IPS-NIHi11 (cell line): ENCODE measurements around the gene RHOC.

Source experiments
- DNase-seq: peaks from one replicate; pipeline ENCODE4 v3.0.0; 2012; ENCODE audit warnings: mixed read lengths, low spot score

The RHOC gene

GRCh38 chr1:112702067-112702395 is 4.9 kb downstream of the RHOC start:
- no peak for DNase-seq

DNA sequence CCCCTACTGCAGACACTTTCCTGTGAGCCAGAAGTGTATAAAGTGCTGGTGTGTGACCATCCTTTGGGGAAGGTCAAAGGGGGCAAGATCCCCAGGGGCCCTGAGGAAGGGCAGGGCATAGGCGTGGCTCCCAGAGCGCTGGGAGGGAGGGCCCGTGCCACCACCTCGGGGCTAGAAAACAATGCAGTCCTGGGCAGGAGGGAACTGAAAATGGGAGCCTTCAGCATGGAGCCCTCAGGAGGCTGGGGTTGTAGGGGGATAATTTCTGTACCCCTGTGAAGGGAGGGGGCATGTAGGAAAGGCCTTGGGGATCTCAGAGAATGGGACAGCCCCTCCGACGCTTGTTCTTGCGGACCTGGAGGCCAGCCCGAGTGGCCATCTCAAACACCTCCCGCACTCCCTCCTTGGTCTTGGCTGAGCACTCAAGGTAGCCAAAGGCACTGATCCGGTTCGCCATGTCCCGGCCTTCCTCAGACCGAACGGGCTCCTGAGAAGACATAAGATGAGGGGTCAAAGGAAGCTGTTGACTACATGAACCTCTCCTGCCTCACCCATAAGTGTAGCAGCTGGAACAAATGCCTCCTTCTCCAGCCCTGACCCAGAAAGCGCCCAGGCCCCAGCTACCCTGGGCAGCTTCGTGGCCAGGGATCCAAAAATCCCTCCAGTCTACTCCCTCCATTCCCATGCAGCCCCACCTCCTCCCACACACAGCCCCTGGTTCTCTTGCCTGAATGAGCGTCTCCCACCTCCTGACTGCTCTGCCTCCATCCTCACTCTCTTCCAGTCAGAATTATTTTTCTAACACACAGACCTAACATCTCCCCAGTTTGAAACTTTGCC is 5.5 kb downstream of the RHOC start:
- no peak for DNase-seq

DNA sequence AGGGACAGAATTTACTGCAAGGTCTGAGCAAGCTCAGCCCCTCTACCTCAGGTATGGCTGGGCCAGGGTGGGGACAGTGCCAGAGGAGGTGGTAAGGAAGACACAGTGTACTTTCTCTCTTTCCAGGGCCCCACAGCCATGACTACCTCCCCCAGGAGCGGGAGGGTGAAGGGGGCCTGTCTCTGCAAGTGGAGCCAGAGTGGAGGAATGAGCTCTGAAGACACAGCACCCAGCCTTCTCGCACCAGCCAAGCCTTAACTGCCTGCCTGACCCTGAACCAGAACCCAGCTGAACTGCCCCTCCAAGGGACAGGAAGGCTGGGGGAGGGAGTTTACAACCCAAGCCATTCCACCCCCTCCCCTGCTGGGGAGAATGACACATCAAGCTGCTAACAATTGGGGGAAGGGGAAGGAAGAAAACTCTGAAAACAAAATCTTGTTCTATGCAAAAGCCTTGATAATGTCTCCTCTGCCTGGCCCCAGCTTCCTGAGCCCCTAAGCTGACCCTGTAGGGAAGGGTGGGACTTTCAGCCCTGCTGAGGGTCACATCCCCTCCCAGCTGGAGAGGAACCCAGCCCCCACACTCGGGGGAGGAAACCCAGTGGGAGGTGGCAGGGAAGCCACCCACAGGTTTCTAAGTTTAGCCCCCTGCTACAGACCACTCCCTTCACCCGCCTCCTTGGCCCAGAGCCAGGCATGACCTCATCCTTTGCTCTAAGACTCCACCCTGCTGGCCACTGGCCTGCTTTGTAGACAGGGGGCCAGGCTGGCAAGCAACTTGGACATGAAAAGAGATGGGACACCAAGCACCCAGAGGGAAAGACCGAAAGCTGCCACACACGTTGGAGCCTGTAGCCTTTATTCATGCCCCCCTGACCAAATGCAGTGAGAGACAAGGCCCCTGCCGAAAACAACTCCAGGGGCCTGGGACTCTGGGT is 6.4 kb downstream of the RHOC start:
- DNase-seq, result peak; percentile 74

GRCh38 chr1:112699425-112700144 is 7.3 kb downstream of the RHOC start:
- DNase-seq, result no peak

GRCh38 chr1:112698366-112699310 is 8.3 kb downstream of the RHOC start:
- no peak for DNase-seq

GRCh38 chr1:112697781-112698201 is 9.1 kb downstream of the RHOC start:
- no peak for DNase-seq

- DNase-seq, result no peak
Measured at GRCh38 chr1:112696578-112697314, 10.2 kb downstream of the RHOC start.

DNA sequence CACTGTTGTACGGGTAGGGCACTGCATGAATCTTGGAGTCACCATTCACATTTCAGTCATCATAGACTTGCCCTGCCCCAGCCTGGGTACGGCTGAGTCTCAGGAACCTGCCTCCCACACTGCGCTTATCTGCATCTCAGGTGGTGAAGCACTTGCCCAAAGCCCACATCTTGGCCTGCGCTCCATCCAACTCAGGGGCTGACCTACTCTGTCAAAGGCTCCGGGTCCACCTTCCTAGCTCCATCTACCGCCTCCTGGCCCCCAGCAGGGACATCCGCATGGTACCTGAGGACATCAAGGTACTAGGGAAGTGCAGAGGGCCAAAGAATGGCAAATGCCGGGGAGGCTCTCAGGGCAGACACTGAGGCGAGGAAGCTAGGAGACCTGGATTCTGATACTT is 11.7 kb downstream of the RHOC start:
- DNase-seq, result no peak

- no peak for DNase-seq
Measured at GRCh38 chr1:112694363-112694929, 12.5 kb downstream of the RHOC start.

DNA sequence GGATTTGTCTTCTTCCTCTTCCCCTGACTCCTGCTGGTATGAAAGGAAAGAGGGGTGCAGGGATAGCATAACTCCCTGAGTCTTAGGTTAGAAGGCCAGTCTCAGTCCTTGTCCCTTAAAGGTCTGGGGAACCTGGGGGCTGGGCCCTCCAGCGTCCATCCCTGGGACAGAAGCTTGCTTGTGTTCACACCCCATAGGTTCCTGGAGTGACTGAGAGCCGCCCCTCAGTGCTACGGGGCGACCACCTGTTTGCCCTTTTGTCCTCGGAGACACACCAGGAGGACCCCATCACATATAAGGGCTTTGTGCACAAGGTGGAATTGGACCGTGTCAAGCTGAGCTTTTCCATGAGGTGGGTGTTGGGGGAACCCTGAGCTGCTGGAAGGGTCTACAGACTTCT is 13.1 kb downstream of the RHOC start:
- DNase-seq, result no peak

DNA sequence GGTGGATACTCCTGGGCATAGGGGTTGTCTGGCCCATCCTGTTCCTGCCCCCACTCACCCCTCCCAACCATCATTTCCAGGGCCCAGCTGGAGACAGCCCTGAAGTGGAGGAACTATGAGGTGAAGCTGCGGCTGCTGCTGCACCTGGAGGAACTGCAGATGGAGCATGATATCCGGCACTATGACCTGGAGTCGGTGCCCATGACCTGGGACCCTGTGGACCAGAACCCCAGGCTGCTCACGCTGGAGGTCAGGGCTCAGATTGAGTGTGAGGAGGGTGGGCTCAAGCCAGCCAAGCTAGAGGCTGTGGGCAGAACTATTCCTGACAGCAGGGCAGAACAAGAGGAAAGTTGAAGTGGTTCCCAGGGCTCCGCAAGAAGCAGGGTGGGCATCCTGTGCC is 14.2 kb downstream of the RHOC start:
- no peak for DNase-seq

GRCh38 chr1:112689842-112690237 is 17.1 kb downstream of the RHOC start:
- DNase-seq, result no peak

- no peak for DNase-seq
Measured at GRCh38 chr1:112689196-112689841, 17.6 kb downstream of the RHOC start.

DNA sequence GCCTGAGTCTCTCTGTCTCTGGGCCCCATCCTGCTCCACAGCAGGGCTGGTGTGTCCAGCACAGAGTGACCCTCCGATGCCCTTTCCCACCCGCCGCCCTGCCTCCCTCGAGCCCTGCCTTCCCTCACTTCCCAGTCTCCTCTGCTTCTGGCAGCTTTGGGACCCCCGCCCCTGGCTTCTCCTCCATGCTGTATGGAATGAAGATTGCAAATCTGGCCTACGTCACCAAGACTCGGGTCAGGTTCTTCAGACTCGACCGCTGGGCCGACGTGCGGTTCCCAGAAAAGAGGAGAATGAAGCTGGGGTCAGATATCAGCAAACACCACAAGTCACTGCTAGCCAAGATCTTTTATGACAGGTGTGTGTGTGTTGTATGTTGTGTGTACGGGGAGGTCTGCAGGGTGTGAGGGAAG is 18.1 kb downstream of the RHOC start:
- no peak for DNase-seq

DNA sequence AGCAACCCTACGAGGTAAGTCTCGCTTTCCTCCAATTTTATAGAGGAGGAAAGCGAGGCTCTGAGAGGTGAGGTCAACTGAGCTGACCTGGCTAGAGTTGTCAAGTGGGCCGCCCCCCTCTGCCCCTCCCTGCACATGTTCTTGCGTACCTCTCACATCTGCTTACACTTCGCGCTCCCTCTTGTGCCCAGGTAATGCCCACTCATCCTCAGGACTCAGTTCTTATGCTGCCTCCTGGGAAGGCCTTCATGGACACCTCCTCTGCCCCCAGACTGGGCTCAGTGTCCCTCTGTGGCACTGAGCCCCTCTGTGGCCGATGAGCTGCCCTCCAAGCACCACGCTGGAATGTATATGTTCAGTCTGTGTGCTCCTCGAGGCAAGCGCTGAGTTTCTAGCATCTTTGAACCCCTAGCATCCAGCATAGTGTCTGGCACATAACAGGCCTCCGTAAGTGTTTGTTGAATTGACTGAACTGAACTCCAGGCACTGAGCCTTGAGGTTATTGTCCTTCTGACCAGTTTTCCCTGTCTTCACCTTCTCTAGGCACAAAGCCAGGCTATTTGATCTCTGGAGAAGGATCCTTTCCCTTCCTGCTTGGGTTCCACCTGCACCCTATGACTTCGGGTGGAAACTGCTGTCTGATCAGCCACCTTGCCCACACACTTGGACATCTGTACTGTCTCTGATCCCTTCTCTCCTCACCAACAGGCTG is 19.0 kb downstream of the RHOC start:
- DNase-seq, result no peak

GRCh38 chr1:112687361-112687760 is 19.6 kb downstream of the RHOC start:
- no peak for DNase-seq

GRCh38 chr1:112686835-112687234 is 20.1 kb downstream of the RHOC start:
- DNase-seq, result no peak

- DNase-seq, result no peak
Measured at GRCh38 chr1:112686417-112686816, 20.5 kb downstream of the RHOC start.

- DNase-seq, result no peak
Measured at GRCh38 chr1:112685913-112686312, 21.0 kb downstream of the RHOC start.
